ENCODE data around the gene KASH5.

KASH5 gene

DNA sequence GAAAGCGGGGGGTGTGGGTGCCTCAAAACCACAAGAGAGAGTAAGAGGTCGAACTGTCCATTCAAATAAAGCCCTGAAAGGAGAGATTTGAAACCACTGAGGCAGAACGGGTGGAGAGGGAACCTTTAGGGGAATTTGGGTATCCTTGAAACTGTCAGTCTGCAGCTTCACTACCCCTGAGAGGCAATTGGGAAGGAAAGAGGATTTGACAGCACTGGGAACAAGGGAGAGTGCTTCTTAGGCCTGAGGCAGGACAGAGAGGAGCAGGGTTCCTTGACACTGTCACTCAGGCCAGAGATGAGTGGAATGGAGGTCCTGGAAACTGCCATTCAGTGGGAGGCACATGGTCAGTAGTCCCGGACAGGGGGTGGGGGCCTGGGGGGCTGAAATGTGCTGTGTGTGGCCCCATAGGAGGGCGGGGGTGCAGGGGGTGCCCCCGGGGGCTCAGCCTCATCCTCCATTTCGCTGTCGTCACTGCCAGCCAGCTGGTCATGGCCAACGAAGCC is 42.2 kb downstream of the KASH5 start:
- H3K27ac ChIP-seq (ENCODE audit: low read length), result no peak overlapping the region
- H3K4me3 ChIP-seq (ENCODE audit: low read length), result no peak overlapping the region
- no peaks in the 10 kb centered on the region for H3K36me3 ChIP-seq (ENCODE audit: control insufficient read depth, insufficient read depth, low read length)
- WGBS (ENCODE audit: insufficient coverage, insufficient read length), result no CpG with 5 or more reads among the region's 9 CpGs
- no peak for DNase-seq (ENCODE audit: low read depth, low spot score)
- H3K27me3 ChIP-seq (ENCODE audit: control insufficient read depth, insufficient read depth, low read length), result peaks cover 3% of the 10 kb centered on the region; the same call in 1 of the 2 replicates
- peaks cover 15% of the 10 kb centered on the region for H3K4me1 ChIP-seq (ENCODE audit: control insufficient read depth, insufficient read depth, low read length)
- no peaks in the 10 kb centered on the region for H3K9me3 ChIP-seq (ENCODE audit: control insufficient read depth, insufficient read depth, low read length)

DNA sequence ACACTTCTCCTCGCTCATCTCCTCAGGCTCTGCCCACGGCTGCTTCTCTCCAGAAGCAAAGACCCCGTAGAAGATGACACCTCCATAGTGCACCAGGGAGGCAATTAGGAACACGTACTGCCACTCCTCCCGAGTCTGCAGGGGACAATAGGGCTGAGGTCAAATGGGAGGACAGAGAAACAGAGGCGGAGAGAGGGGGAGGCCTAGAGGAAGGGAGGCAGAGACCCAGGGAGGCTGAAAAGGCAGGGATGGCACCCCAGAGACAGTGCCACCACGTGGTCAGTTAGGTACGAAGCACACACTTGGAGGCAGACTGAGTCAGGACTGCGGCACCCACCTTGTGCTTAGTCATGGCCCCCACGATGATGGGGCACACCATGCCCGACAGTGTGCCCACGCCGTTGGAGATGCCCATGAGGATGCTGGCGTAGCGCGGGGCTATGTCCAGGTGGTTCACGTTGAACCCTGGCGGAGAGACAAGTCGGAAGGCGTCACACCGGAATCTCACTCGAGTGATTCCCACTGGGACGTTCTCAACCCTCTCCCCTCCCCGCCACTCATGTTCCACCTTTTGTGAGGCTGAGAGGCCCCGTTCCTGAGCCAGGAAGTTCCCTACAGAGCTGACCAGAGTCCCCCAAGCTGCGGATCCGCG is 42.8 kb downstream of the KASH5 start:
- no peak overlapping the region for H3K4me3 ChIP-seq (ENCODE audit: low read length)
- no peak overlapping the region for H3K27ac ChIP-seq (ENCODE audit: low read length)
- H3K27me3 ChIP-seq (ENCODE audit: control insufficient read depth, insufficient read depth, low read length), result peaks cover 3% of the 10 kb centered on the region; the same call in 1 of the 2 replicates
- no peaks in the 10 kb centered on the region for H3K36me3 ChIP-seq (ENCODE audit: control insufficient read depth, insufficient read depth, low read length)
- no CpG with 5 or more reads among the region's 28 CpGs for WGBS (ENCODE audit: insufficient coverage, insufficient read length)
- no peak for DNase-seq (ENCODE audit: low read depth, low spot score)
- no peaks in the 10 kb centered on the region for H3K9me3 ChIP-seq (ENCODE audit: control insufficient read depth, insufficient read depth, low read length)
- peaks cover 14% of the 10 kb centered on the region for H3K4me1 ChIP-seq (ENCODE audit: control insufficient read depth, insufficient read depth, low read length)

- WGBS (ENCODE audit: insufficient coverage, insufficient read length), result no CpG with 5 or more reads among the region's 29 CpGs
- peaks cover 3% of the 10 kb centered on the region; the same call in 1 of the 2 replicates for H3K27me3 ChIP-seq (ENCODE audit: control insufficient read depth, insufficient read depth, low read length)
Observed at GRCh38 chr19:49431330-49431749, 43.3 kb downstream of the KASH5 start.

DNA sequence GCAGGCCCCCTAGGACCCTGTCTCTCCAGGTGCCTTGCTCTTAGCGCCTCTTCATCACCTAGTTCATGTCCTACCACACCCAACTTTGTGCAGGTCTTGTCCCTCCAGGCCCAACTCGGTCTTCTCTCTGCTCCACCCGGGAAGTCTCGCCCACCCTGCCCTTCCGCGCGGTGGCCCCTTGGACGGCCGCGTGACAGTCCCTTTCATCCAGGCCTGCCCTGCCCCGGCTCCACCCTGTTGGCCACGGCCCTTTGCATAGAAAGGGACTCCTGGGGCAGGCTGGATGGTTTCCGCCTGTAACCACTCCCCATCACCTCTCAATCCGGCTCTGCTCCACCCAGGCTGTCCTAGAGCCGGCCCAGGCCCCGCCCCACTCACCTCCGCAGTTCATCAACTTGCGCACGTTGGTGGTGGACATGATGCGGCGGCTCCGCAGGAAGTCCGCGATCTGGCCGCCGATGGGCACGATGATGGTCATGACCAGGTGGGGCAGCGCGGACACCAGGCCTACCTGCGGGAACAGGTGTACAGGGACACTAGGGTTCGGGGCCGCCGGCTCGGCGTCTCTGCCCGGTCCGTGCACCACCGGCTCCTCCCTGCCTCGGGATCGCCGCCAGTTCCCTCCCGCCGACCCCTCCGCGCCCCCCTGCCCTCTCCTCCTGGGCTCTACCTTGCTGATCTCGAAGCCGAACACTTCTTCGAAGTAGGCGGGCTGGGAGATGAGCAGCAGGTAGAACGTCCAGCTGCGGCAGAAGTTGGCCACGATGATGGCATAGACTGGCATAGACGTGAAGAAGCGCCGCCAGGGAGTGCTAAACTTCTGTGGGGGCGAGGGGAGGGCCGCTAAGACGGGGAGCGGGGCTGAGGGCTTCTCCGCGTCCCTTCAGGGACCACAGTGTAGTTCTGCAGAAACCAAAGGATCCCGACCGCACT is 44.4 kb downstream of the KASH5 start:
- no CpG with 5 or more reads among the region's 63 CpGs for WGBS (ENCODE audit: insufficient coverage, insufficient read length)
- no peaks in the 10 kb centered on the region for H3K9me3 ChIP-seq (ENCODE audit: control insufficient read depth, insufficient read depth, low read length)
- no peak for DNase-seq (ENCODE audit: low read depth, low spot score)
- H3K36me3 ChIP-seq (ENCODE audit: control insufficient read depth, insufficient read depth, low read length), result no peaks in the 10 kb centered on the region
- peaks cover 5% of the 10 kb centered on the region; the same call in 1 of the 2 replicates for H3K27me3 ChIP-seq (ENCODE audit: control insufficient read depth, insufficient read depth, low read length)
- peak overlapping the region; percentile 45; the same call in 1 of the 2 replicates for H3K4me3 ChIP-seq (ENCODE audit: low read length)
- H3K4me1 ChIP-seq (ENCODE audit: control insufficient read depth, insufficient read depth, low read length), result peaks cover 16% of the 10 kb centered on the region
- no peak overlapping the region for H3K27ac ChIP-seq (ENCODE audit: low read length)

More at GRCh38 chr19:49431330-49431749, 43.3 kb downstream of the KASH5 start:
- no peaks in the 10 kb centered on the region for H3K36me3 ChIP-seq (ENCODE audit: control insufficient read depth, insufficient read depth, low read length)
- peaks cover 15% of the 10 kb centered on the region for H3K4me1 ChIP-seq (ENCODE audit: control insufficient read depth, insufficient read depth, low read length)
- H3K9me3 ChIP-seq (ENCODE audit: control insufficient read depth, insufficient read depth, low read length), result no peaks in the 10 kb centered on the region
- no peak overlapping the region for H3K4me3 ChIP-seq (ENCODE audit: low read length)
- H3K27ac ChIP-seq (ENCODE audit: low read length), result no peak overlapping the region
- DNase-seq (ENCODE audit: low read depth, low spot score), result no peak

GRCh38 chr19:49433240-49433901 is 45.3 kb downstream of the KASH5 start:
- Histone ChIP-seq H3K4me3 (ENCODE audit: low read length) (no peak overlapping the region), H3K27ac (ENCODE audit: low read length) (no peak overlapping the region), H3K9me3 (ENCODE audit: control insufficient read depth, insufficient read depth, low read length) (no peaks in the 10 kb centered on the region), H3K36me3 (ENCODE audit: control insufficient read depth, insufficient read depth, low read length) (no peaks in the 10 kb centered on the region), H3K4me1 (ENCODE audit: control insufficient read depth, insufficient read depth, low read length) (peaks cover 13% of the 10 kb centered on the region; the same call in 1 of the 2 replicates), H3K27me3 (ENCODE audit: control insufficient read depth, insufficient read depth, low read length) (peaks cover 11% of the 10 kb centered on the region; the same call in 1 of the 2 replicates)
- WGBS (ENCODE audit: insufficient coverage, insufficient read length), result no CpG with 5 or more reads among the region's 31 CpGs
- DNase-seq (ENCODE audit: low read depth, low spot score), result no peak

DNA sequence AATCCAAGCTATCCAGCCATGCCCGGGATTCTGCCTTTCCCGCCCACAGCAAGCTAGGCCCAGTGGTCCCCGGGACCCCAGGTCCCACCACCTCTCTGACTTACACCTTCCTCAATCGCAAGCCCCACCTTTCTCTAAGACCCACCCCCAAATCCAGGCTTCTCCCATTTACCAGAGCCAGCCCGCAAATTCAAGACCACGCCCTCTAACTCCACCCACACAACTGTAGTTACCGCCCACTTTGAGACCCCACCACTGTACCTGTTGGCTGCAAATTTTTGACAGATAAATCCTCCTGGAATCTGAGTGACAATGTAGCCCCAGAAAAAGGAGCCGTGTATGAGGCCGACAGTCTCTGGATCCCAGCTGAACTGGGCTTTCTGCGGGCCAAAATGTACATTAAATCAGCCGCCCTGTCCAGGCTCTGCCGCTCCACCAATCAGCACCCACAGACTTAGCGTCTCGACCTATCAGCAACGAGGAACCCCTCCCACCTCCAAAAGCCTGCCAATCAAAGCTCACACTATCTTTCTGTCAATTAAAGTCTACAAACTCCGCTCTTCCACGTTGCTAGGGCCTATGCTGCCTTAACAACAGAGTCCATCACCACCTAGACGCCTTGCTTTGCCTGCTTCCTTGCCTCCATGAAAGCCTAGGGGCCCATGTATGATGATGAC is 47.0 kb downstream of the KASH5 start:
- Histone ChIP-seq H3K9me3 (ENCODE audit: control insufficient read depth, insufficient read depth, low read length) (no peaks in the 10 kb centered on the region), H3K36me3 (ENCODE audit: control insufficient read depth, insufficient read depth, low read length) (no peaks in the 10 kb centered on the region), H3K4me1 (ENCODE audit: control insufficient read depth, insufficient read depth, low read length) (peaks cover 13% of the 10 kb centered on the region; the same call in 1 of the 2 replicates), H3K27me3 (ENCODE audit: control insufficient read depth, insufficient read depth, low read length) (peaks cover 19% of the 10 kb centered on the region; the same call in 1 of the 2 replicates), H3K4me3 (ENCODE audit: low read length) (no peak overlapping the region), H3K27ac (ENCODE audit: low read length) (no peak overlapping the region)
- no CpG with 5 or more reads among the region's 18 CpGs for WGBS (ENCODE audit: insufficient coverage, insufficient read length)
- DNase-seq (ENCODE audit: low read depth, low spot score), result no peak

GRCh38 chr19:49435670-49436069 is 47.6 kb downstream of the KASH5 start:
- no peak overlapping the region for H3K27ac ChIP-seq (ENCODE audit: low read length)
- no peak overlapping the region for H3K4me3 ChIP-seq (ENCODE audit: low read length)
- no peaks in the 10 kb centered on the region for H3K9me3 ChIP-seq (ENCODE audit: control insufficient read depth, insufficient read depth, low read length)
- no peak for DNase-seq (ENCODE audit: low read depth, low spot score)
- peaks cover 13% of the 10 kb centered on the region; the same call in 1 of the 2 replicates for H3K4me1 ChIP-seq (ENCODE audit: control insufficient read depth, insufficient read depth, low read length)
- WGBS (ENCODE audit: insufficient coverage, insufficient read length), result no CpG with 5 or more reads among the region's 10 CpGs
- H3K27me3 ChIP-seq (ENCODE audit: control insufficient read depth, insufficient read depth, low read length), result peaks cover 25% of the 10 kb centered on the region; the same call in 1 of the 2 replicates
- no peaks in the 10 kb centered on the region for H3K36me3 ChIP-seq (ENCODE audit: control insufficient read depth, insufficient read depth, low read length)

DNA sequence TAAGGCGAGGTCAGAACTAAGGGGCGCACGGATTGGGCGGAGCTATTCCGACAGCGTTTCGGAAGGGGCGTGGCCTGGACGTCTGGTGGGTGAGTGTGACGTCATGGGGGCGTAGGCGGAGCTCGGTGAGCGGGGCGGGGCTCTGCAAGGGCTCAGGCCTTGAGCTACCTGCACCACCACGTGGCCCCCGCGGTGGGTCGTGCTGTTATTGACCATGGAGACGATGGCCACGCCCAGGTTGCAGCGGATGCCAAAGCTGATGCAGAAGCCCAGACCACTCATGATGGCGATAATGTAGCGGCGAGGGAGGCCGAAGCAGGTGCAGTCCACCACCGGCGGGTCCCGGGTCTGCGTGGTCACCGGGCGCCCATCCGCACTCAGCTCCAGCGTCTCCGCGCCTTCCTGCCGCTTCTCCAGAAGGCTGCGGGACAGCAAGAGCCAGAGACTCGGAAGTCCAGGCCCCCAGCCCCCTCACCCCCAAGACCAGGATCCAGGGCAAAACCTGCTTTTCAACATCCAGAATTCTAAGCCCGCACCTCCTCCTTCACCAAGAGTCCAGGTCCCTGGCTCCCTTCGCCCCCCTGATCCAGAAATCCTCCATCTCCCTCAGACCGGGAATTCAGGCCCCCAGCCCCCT is 48.5 kb downstream of the KASH5 start:
- peaks cover 25% of the 10 kb centered on the region; the same call in 1 of the 2 replicates for H3K27me3 ChIP-seq (ENCODE audit: control insufficient read depth, insufficient read depth, low read length)
- H3K36me3 ChIP-seq (ENCODE audit: control insufficient read depth, insufficient read depth, low read length), result no peaks in the 10 kb centered on the region

GRCh38 chr19:49437231-49437630 is 49.2 kb downstream of the KASH5 start:
- whole genome bisulfite sequencing (ENCODE audit: insufficient coverage, insufficient read length), result no CpG with 5 or more reads among the region's 8 CpGs
- Histone ChIP-seq H3K4me1 (ENCODE audit: control insufficient read depth, insufficient read depth, low read length) (peaks cover 8% of the 10 kb centered on the region; the same call in 1 of the 2 replicates), H3K36me3 (ENCODE audit: control insufficient read depth, insufficient read depth, low read length) (no peaks in the 10 kb centered on the region), H3K27me3 (ENCODE audit: control insufficient read depth, insufficient read depth, low read length) (peaks cover 25% of the 10 kb centered on the region; the same call in 1 of the 2 replicates), H3K9me3 (ENCODE audit: control insufficient read depth, insufficient read depth, low read length) (no peaks in the 10 kb centered on the region), H3K27ac (ENCODE audit: low read length) (no peak overlapping the region), H3K4me3 (ENCODE audit: low read length) (no peak overlapping the region)
- no peak for DNase-seq (ENCODE audit: low read depth, low spot score)

More for the DNA sequence above, 48.5 kb downstream of the KASH5 start:
- Histone ChIP-seq H3K4me1 (ENCODE audit: control insufficient read depth, insufficient read depth, low read length) (peaks cover 10% of the 10 kb centered on the region; the same call in 1 of the 2 replicates), H3K9me3 (ENCODE audit: control insufficient read depth, insufficient read depth, low read length) (no peaks in the 10 kb centered on the region), H3K27ac (ENCODE audit: low read length) (no peak overlapping the region), H3K4me3 (ENCODE audit: low read length) (peak overlapping the region; percentile 5; the same call in 1 of the 2 replicates)
- DNase-seq (ENCODE audit: low read depth, low spot score), result peak; percentile 76
- no CpG with 5 or more reads among the region's 42 CpGs for WGBS (ENCODE audit: insufficient coverage, insufficient read length)
